Progenitor cell of endocrine pancreas (in vitro differentiated cells): ENCODE data around the gene LILRB4. TPM values are rescaled to one million over a fixed set of nuclear protein-coding genes. Genes with fewer than 3 reads are reported as not detected.
A peak's percentile ranks its signal among the peaks of the same experiment; 100 is the strongest.
"Not testable (repeated sequence)": the region's sequence is repeated elsewhere in the genome, so short reads cannot be mapped to it uniquely, and the experiment has no call there.

ENCODE experiments used
- DNase-seq: peaks from one replicate; pipeline ENCODE4 v3.0.0; 2021; ENCODE audit warnings: low spot score; ENCODE audit not compliant: unreplicated experiment
- H3K27ac Mint-ChIP-seq: 2 replicates; pipeline ENCODE4 v1.8.0; 2021; ENCODE audit warnings: mild to moderate bottlenecking, moderate library complexity, mixed read lengths
- H3K27me3 Mint-ChIP-seq: 2 replicates; pipeline ENCODE4 v1.8.0; 2021; ENCODE audit warnings: mixed read lengths
- H3K36me3 Mint-ChIP-seq: 2 replicates; pipeline ENCODE4 v1.8.0; 2022; ENCODE audit warnings: mixed read lengths; ENCODE audit not compliant: insufficient read depth
- H3K4me1 Mint-ChIP-seq: 2 replicates; pipeline ENCODE4 v1.8.0; 2021; ENCODE audit warnings: low read depth, mixed read lengths
- H3K4me3 Mint-ChIP-seq: 2 replicates; pipeline ENCODE4 v1.8.0; 2021; ENCODE audit warnings: low read depth, mild to moderate bottlenecking, moderate library complexity, mixed read lengths
- H3K9me3 Mint-ChIP-seq: 2 replicates; pipeline ENCODE4 v1.8.0; 2021; ENCODE audit warnings: low read depth, mixed read lengths
- CTCF ChIP-seq: fragments of 200-600 bp; sonication (generic); IDR thresholded peaks from one replicate; pipeline ENCODE4 v1.5.0; 2021; ENCODE audit warnings: antibody characterized with exemption, mild to moderate bottlenecking; ENCODE audit not compliant: unreplicated experiment
- total RNA-seq: library from RNA; stranded (reverse); gene quantifications from 2 replicates; pipeline ENCODE4 v1.2.1, GENCODE V29; 2021

LILRB4 gene
- total RNA-seq, 1 donor from 2014 or later: not detected

- H3K9me3 Mint-ChIP-seq: peaks cover 15% of the 10 kb centered on the region
- H3K4me1 Mint-ChIP-seq, H3K27me3 Mint-ChIP-seq, DNase-seq, H3K27ac Mint-ChIP-seq, H3K4me3 Mint-ChIP-seq, H3K36me3 Mint-ChIP-seq: not testable (repeated sequence)
- peak; percentile 61 for TF ChIP-seq CTCF
Measured at GRCh38 chr19:54676210-54676834, 13.5 kb downstream of the LILRB4 start.

GRCh38 chr19:54677217-54677616, 14.4 kb downstream of the LILRB4 start:
- peaks cover 18% of the 10 kb centered on the region for H3K9me3 Mint-ChIP-seq
- no peak overlapping the region for H3K27ac Mint-ChIP-seq
- H3K4me1 Mint-ChIP-seq: no peaks in the 10 kb centered on the region
- no peak overlapping the region for H3K4me3 Mint-ChIP-seq
- H3K27me3 Mint-ChIP-seq: no peaks in the 10 kb centered on the region
- DNase-seq: no peak
- TF ChIP-seq CTCF: no peak
- H3K36me3 Mint-ChIP-seq: no peaks in the 10 kb centered on the region

DNA sequence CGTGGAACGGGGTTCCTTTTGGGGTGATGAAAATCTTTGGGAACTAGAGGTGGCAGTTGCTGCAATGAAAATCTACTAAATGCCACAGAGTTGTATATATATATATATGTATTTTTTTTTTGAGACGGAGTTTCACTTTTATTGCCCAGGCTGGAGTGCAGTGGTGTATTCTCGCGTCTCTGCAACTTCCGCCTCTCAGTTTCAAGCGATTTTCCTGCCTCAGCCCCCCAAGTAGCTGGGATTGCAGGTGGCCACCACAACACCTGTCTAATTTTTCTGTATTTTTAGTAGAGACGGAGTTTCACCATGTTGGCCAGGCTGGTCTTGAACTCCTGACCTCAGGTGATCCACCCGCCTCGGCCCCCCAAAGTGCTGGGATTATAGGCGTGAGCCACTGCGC, 18.8 kb downstream of the LILRB4 start:
- not testable (repeated sequence) for H3K27ac Mint-ChIP-seq, H3K36me3 Mint-ChIP-seq, H3K27me3 Mint-ChIP-seq, H3K4me3 Mint-ChIP-seq, H3K4me1 Mint-ChIP-seq, DNase-seq
- H3K9me3 Mint-ChIP-seq: peaks cover 38% of the 10 kb centered on the region

DNA sequence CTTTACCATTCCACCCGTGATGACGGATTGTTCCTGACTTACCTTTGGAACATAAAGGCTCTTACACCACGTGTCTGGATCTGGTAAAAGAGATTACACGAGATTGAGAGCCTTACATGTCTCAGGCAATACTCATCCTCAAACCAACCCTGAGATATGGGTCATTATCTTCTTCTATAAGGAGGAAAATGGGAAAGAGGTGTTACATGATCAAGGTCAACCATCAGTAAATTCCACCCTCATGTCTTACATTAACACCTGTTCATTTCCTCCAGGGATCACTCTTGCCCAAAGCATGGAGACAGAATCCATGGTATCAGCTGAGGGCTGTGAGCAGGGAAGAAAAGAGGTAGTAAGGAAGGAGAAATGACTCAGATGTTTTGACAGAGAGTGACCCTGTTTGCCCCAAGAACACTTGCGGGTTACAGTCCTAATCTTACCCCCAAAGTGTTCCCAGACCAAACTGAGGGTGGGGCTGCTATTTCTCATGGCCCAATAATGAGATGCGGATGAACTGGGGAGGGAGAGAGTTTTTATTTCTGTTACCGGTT, 19.6 kb downstream of the LILRB4 start:
- no peak overlapping the region for H3K4me3 Mint-ChIP-seq
- H3K27ac Mint-ChIP-seq: no peak overlapping the region
- no peaks in the 10 kb centered on the region for H3K36me3 Mint-ChIP-seq
- H3K27me3 Mint-ChIP-seq: no peaks in the 10 kb centered on the region
- no peak for DNase-seq
- H3K9me3 Mint-ChIP-seq: peaks cover 40% of the 10 kb centered on the region
- H3K4me1 Mint-ChIP-seq: no peaks in the 10 kb centered on the region
- TF ChIP-seq CTCF: no peak

GRCh38 chr19:54684527-54684926, 21.7 kb downstream of the LILRB4 start:
- Mint-ChIP-seq H3K9me3 (peaks cover 42% of the 10 kb centered on the region), H3K36me3 (peaks cover 1% of the 10 kb centered on the region), H3K4me3 (no peak overlapping the region), H3K4me1 (no peaks in the 10 kb centered on the region), H3K27ac (no peak overlapping the region), H3K27me3 (no peaks in the 10 kb centered on the region)
- DNase-seq: no peak
- TF ChIP-seq CTCF: no peak
